Activated naive CD4-positive, alpha-beta T cell treated with anti-CD3 and anti-CD28 coated beads, Interleukin-2, amount 50 U/mL, for 72 hours (primary cell): ENCODE data around the gene KIAA0930. TPM values are rescaled to one million over a fixed set of nuclear protein-coding genes. Genes with fewer than 3 reads are reported as not detected.

Source experiments
- ATAC-seq, 2 donors: fragments of 150-1000 bp; cut with Tn5 transposase; 2 replicates each; pipeline ENCODE4 v1.10.0; 2021; ENCODE audit warnings: mild to moderate bottlenecking in 2 of 2, moderate library complexity in 2 of 2
- DNase-seq, 2 donors: peaks; one replicate each; pipeline ENCODE4 v3.0.0; 2021 to 2022; ENCODE audit warnings: low spot score in 2 of 2
- H3K27ac Mint-ChIP-seq, 2 donors: one replicate each; pipeline ENCODE4 v1.8.0; 2022; ENCODE audit warnings: mild to moderate bottlenecking in 2 of 2, mixed read lengths in 2 of 2
- H3K36me3 Mint-ChIP-seq, 2 donors: one replicate each; pipeline ENCODE4 v1.8.0; 2022; ENCODE audit warnings: mixed read lengths in 2 of 2
- H3K9me3 Mint-ChIP-seq, 2 donors: one replicate each; pipeline ENCODE4 v1.8.0; 2022; ENCODE audit warnings: mixed read lengths in 2 of 2
- total RNA-seq, 2 donors: library from RNA; stranded (reverse); gene quantifications; one replicate each; pipeline ENCODE4 v1.2.3, GENCODE V29; 2022

KIAA0930 gene
- total RNA-seq, 2 donors from 2014 or later = 12.5 to 16.5 TPM

DNA sequence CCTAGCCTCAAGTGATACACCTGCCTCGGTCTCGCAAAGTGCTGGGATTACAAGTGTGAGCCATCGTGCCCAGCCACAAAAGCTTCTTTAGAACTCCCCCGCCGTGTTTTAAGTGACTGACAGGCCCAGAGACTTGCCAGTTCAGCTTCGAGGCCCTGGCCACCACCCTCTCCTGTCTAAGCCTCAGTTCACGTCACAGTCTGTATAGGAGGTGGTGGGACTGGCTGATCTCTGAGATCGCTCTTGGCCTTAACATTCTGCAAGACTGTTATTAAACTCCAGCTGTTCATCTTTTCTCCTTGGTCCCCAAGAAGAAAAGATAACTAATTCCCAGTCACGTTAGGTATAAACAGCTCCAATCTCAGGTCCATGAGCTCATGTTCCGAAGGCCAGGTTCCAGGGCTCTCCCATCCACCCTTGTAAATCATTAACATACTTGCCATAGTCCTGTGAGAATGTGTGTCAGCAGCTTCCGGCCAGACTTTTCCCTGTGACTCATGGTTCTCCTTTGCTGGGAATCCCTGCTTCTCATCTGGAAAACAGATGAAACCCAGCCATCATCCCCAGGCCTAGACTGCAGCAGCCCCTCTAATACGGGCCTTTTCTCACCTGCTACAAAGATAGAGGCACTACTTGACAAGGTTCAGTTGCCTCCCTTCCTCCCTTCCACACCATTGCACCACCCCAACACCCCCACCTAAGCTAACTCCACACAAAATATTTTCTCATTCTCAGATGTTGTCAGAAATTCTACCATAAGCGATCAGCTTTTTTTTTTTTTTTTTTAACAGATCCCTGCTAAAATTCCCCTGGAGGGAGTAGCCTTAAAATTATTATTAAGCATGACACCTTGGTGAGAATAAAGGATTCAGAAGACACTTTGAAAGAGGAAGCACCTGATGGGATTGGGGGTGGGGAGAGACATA is 5.6 kb upstream of the KIAA0930 start:
- no peak overlapping the region for H3K27ac Mint-ChIP-seq

DNA sequence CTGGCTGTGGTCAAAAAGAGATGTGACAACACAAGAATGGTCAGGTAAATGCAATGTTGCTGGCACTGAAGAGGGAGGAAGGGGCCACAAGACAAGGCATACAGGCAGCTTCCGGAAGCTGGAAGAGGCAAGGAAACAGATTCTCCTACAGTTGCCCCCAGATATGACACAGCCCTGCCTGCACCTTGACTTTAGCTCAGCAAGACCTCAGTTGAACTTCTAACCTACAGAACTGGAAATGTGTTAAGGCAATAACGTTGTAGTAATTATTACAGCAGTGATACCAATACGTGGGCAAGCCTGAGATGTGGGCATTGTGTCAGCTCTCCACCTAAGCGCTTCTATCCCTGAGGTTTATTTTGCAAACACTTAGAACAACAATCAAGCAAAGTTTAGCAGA is 4.2 kb upstream of the KIAA0930 start:
- H3K27ac Mint-ChIP-seq = no peak overlapping the region
- H3K36me3 Mint-ChIP-seq = no peaks in the 10 kb centered on the region
- peak in 1 of 2 donors; percentile 33 for DNase-seq
- no peak for ATAC-seq
- H3K9me3 Mint-ChIP-seq = no peaks in the 10 kb centered on the region

More for the DNA sequence above, 5.6 kb upstream of the KIAA0930 start:
- DNase-seq = peak in 1 of 2 donors; percentile 52
- Mint-ChIP-seq H3K9me3 (no peaks in the 10 kb centered on the region), H3K36me3 (no peaks in the 10 kb centered on the region)
- ATAC-seq = no peak

DNA sequence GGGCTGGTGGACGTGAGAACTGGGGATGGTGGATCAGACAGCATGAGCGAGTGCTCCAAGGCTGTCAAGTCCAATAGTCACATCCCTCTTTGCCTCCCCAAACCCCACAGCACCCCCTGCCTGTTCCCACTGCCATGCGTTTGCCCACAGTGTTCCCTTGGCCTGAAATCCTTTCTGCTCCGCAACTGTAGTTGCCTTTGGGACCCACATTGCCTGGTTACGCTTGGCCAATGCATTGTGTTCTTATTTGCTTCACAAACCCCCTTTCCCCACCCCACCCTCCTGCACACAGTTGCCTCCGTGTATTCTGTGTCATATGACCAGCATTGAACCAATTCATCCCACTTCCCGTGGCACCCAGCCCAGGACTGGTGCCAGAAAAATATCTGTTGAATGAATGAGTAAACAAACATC is 2.1 kb upstream of the KIAA0930 start:
- DNase-seq (no peak), ATAC-seq (no peak)
- no peaks in the 10 kb centered on the region for H3K36me3 Mint-ChIP-seq

DNA sequence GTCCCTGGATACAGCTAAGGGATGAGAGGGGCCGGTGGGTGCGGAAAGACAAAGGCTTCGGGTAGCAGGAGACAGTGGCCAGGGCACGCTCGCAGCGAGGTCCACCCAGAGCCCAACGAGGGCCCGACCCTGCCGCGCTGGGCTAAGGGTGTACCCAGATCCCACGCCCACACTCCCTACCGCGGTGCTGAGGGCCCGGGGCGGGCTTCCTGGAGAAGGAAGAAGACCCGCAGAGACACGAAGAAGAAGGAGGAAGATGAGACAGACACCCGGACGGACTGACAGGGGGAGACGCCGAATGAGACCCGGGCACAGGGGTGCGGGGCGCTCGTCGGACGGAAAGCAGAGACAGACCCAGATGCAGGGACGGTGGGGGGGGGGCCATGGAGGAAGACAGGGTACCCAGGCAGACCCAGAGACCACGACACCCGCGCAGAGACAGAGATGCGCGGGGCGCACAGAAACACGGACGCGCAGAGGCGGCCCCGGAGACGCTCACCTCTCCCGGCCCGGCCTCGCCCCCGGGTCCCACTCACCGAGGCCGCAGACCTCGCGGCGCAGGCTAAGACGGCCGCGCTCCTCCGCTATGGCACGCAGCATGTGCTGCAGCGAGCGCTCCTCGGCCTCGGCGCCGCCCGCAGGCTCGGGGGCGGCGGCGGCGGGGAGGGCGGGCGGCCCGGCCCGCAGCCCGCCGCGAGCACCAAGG is 437 bp downstream of the KIAA0930 start:
- peak; percentile 65 to 76 for ATAC-seq
- Mint-ChIP-seq H3K36me3 (no peaks in the 10 kb centered on the region), H3K9me3 (no peaks in the 10 kb centered on the region), H3K27ac (peak overlapping the region in 1 of 2 donors; percentile 40)
- DNase-seq = peak; percentile 43 to 57

More for the DNA sequence above, 2.1 kb upstream of the KIAA0930 start:
- Mint-ChIP-seq H3K27ac (no peak overlapping the region), H3K9me3 (no peaks in the 10 kb centered on the region)

DNA sequence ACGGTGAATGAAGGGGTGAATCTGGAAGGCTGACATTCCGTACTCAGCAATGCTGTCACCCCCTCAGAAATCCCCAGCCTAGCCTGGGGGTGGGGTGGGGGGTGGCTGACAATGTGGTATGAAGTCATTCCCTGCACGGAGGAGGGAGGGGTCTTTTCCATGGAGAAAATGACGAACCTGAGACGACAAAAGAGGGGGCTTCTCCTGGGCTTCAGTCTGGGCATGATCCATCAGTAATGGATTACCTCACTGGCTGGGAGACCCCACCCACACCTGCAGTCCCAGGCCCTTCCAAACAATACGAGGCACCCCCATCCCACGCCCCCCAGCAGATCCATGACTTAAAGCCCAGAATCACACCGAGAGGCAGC is 1.0 kb downstream of the KIAA0930 start:
- no peaks in the 10 kb centered on the region for H3K36me3 Mint-ChIP-seq
- H3K9me3 Mint-ChIP-seq = no peaks in the 10 kb centered on the region
- ATAC-seq = no peak
- no peak for DNase-seq
- H3K27ac Mint-ChIP-seq = peak overlapping the region in 1 of 2 donors; percentile 40

DNA sequence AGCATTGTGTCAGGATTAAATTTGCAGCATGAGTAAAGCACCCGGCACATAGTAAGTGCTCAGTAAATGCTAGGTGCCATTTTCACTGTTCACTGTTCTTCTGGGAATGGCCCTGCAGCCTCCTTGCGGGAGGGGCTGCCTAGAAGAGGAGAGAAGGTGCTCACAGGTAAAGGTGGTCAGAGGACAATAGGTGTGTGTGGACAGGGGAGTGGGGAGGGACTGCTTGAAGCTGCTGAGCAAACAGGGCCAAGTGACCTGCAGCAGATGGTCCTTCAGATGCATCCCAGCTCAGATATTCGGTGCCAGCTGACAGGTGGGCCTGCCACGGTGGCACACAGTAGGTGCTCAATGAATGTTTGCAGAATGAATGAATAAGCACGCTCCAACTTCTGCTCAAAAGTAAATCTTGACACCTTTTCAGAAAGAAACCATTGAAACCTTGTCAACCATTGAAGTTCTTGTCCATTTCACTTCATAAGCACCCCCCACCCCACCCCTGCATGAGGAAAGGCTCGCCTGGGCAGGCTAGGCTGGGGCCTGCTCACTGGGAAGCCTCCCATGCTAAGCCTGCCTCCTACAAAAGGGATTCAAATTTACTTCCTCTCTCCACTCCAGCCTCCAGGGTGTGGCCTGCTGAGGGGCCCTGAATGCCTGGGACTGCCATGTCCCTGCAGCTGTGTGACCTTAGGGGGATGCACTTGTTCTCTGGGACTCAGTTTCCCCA is 1.6 kb downstream of the KIAA0930 start:
- peak in 1 of 2 donors; percentile 51 for DNase-seq
- Mint-ChIP-seq H3K27ac (no peak overlapping the region), H3K36me3 (no peaks in the 10 kb centered on the region), H3K9me3 (no peaks in the 10 kb centered on the region)
- ATAC-seq = no peak

DNA sequence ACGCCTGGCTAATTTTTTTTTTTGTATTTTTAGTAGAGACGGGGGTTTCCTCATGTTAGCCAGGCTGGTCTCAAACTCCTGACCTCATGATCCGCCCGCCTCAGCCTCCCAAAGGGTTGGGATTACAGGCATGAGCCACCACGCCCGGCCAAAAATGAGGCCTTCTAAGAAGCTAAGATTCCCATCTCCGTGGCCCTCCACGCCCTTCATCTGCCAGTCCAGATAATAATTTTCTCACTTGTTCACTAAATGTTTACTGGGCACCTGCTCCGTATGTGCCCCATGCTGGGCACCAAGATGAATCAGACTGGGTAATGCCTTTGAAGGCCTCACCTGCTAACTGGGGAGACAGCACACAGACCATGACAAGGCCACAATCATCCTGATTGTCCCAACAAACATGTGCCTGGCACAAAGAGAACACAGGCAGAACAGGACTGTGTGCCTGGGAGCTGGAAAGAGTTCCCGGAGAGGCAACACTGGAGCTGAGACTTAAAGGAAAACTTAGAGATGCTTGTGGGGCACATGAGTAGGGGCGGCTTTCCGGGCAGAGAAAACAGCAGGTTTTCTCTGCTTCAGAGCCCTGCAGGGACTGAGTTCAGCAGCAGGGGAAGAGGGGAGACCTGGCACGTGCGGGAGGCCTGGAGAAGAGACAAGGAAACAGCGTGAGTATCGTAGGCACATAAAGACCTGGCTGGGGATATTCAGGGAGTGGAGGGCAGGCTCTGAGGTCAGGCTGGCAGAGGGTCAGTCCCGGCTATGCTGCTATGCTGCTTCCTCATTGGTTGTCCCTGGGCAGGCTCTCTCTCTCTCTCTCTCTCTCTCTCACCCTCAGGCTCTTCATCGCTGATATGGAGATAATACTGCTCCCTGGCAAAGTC is 2.4 kb downstream of the KIAA0930 start:
- Mint-ChIP-seq H3K27ac (no peak overlapping the region), H3K9me3 (no peaks in the 10 kb centered on the region), H3K36me3 (no peaks in the 10 kb centered on the region)
- ATAC-seq = no peak
- peak in 1 of 2 donors; percentile 23 for DNase-seq

DNA sequence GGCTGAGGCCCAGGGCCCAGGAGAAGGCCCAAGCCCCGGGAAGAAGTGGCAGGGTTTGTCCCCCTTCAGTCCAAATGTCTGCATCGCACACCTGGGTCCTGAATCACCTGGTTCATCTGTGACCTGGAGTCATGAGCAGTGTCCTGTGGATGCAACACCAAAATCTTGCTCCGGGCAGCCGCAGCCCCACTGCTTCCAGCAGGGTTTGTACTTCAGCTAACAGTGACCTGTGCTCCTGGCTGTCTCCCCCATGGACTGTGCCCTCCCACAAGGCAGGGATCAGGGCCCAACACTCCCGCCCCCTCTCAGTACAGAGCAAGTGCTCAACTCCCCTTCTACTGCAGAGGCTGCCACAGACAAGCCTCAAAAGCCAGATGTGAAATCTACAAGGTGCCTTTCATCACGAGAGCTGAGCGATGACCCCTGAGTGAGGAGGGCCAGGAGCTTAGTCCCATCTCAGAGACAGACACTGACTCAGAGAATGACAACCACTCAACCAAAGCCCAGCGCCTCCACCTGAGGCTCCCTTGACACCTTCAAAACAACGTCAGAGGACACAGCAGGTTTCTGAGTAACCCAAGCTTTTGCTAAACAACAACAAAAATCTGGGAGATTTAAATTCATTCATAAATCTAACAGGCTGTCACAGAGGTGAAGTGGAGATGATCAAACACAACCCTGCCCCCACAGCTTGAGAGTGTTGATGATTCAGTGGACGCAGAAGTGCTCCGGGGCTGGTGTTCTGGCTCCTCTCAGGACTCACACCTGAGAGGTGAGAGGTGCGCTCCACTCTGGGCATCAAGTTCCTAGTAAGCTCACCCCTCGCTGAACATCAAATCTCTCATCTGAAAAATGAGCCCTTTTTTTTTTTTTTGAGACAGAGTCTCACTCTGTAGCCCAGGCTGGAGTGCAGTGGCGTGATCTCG is 3.4 kb downstream of the KIAA0930 start:
- Mint-ChIP-seq H3K27ac (no peak overlapping the region), H3K36me3 (no peaks in the 10 kb centered on the region), H3K9me3 (no peaks in the 10 kb centered on the region)
- DNase-seq (peak in 1 of 2 donors; percentile 52), ATAC-seq (no peak)

DNA sequence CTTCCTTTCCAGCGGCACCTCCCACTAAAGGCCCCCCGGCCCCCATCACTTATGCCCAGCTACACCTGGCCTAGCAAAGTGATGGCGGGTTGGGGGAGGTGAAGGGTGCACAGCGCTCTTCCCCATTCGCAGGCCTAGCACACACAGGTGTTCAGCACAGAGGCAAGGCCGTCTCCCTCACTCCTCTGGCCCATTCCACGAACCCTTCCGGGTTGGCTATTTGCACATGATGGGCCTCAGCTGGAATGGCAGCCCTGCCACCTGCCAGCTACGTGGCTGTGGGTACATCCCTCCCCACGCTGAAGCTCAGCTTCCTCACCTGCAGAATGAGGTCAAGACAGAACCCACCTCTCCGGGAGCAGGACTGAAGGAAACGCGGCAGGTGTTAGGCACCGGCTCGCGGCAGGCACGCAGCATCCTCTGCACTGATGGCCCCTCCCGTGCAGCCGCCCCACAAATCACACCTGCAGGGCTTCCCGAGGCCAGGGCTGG is 4.8 kb downstream of the KIAA0930 start:
- peak overlapping the region in 1 of 2 donors; percentile 57 for H3K27ac Mint-ChIP-seq
- DNase-seq = peak in 1 of 2 donors; percentile 47
- no peak for ATAC-seq
- no peaks in the 10 kb centered on the region for H3K9me3 Mint-ChIP-seq
- no peaks in the 10 kb centered on the region for H3K36me3 Mint-ChIP-seq

DNA sequence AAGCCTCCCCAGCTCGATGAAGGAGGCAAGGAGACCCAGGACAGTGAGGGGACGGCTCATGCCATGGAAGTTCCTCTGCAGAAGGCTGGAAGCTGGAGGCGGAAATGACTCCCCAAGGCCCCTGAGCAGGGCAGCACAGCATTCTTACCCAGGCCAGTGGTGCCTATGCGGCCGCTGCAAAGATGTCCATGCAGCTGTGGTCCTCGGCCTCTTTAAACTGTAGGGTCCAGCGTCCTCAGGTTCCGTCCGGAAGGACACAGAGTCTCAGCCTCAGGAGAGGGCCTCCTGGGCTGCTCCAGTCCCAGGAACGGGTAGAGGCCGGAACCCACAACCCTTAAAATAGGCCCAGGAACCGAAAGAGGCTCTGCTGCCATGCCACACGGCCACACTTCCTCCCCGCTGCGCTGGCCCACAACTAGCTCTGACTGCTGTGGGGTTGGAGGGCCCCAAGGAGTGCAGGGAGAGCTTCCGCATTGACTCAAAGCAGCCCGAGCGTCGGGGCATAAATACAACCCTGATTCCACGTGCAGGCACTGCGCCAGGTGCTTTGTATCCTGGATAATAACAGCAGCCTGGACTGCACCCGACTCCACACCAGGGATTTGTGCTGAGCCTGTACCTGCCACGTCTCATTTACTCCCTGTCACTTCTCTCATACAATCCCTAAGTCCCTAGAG is 5.5 kb downstream of the KIAA0930 start:
- Mint-ChIP-seq H3K36me3 (no peaks in the 10 kb centered on the region), H3K27ac (no peak overlapping the region), H3K9me3 (no peaks in the 10 kb centered on the region)
- DNase-seq = peak; percentile 27 to 51
- peak; percentile 60 to 75 for ATAC-seq

DNA sequence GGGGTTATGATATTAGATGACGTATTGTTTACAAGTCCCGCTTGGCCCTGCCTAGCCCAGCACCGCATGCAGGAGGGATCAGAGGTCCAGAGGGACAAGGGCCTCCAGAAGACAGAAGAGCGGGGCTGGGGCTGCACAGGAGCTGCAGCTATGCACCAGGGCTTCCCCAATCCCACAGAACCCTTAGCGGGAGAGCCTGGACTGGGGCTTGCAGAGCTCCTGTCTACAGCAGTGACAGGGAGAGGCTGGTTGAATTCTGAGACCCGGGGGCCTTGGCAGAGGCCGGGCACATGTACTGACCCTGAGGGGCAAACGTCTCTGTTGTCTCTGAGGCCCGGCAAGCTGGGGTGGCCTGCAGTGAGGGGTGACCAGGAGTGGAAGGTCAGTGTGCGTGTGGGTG is 6.9 kb downstream of the KIAA0930 start:
- no peak for ATAC-seq
- no peaks in the 10 kb centered on the region for H3K9me3 Mint-ChIP-seq
- no peak for DNase-seq
- no peak overlapping the region for H3K27ac Mint-ChIP-seq
- no peaks in the 10 kb centered on the region for H3K36me3 Mint-ChIP-seq

DNA sequence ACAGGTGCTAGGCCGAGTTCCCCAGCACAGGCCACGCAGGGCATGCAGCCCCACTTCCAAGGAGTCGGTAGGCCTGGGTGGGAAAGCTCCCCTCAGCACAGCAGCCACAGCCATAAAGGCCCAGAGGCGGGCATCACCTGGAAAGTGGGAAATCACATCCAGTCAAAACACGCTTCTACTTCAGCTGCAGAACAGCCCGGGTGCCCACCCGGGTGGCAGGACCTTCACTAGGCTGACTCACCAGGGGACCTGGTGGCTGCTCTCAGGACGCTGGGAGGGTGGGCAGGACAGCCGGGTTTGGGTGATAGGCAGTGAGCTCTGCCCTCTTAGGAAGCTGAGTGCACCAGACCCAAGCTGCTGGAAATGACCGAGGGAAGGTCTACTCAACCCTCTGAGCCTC is 7.3 kb downstream of the KIAA0930 start:
- ATAC-seq = no peak
- Mint-ChIP-seq H3K9me3 (no peaks in the 10 kb centered on the region), H3K36me3 (no peaks in the 10 kb centered on the region), H3K27ac (no peak overlapping the region)
- no peak for DNase-seq

DNA sequence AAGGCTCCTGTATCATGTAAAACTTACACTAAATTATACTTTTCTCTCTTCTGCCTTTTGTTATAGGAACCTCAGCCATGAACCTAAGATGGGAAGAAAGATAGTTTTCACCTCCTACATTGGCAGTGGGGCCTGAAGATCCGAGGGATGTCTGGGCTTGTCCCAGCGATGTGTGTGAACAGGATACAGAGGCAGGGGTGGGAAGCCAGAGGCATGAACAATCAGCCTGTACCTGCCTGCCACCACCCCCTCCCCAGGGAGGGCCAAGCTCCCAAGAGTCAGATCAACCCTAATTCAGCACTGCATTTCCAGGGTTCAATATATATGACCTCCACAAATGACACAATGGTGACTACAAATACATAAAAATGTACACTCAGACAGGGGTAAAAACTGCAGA is 9.4 kb downstream of the KIAA0930 start:
- Mint-ChIP-seq H3K36me3 (no peaks in the 10 kb centered on the region), H3K9me3 (no peaks in the 10 kb centered on the region), H3K27ac (no peak overlapping the region)
- ATAC-seq (no peak), DNase-seq (no peak)

DNA sequence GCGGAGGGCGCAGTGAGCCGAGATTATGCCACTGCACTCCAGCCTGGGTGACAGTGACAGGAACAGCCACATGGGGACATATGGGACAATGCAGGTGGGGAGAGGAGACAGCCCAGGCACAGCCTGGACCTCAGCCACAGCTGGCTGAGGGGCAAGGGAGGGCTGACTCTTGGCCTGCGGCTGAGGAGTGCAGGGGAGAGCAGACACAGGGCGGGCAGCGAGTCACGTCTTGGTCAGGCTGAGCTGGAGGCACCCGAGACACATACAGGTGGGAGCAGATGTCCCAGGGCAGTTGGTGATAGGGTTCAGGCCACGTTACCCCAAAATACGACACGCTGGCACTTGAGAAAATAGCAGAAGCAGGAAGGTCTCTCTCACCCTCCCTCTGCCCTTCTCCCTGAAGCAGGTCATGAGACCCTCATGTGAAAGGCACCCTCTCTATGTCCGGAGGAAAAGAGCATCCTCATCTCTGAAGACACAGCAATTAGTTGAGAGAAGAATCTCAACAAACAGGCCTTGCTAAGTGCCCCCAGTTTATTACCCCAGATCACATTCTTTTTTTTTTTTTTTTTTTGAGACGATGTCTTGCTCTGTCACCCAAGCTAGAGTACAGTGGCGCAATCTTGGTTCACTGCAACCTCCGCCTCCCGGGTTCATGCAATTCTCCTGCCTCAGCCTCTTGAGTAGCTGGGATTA is 10.5 kb downstream of the KIAA0930 start:
- no peak for DNase-seq

More for the DNA sequence above, 10.5 kb downstream of the KIAA0930 start:
- no peak for ATAC-seq
- no peaks in the 10 kb centered on the region for H3K9me3 Mint-ChIP-seq
- H3K36me3 Mint-ChIP-seq = no peaks in the 10 kb centered on the region
- H3K27ac Mint-ChIP-seq = no peak overlapping the region
